Neural cell (in vitro differentiated cells): ENCODE data around the gene MUC6.

Source experiments
- EP300 ChIP-seq: fragments of 450-650 bp; conservative IDR thresholded peaks from 2 replicates; pipeline ENCODE4 v1.6.1; 2014; ENCODE audit warnings: antibody characterized with exemption, mild to moderate bottlenecking, moderate library complexity; ENCODE audit not compliant: poor library complexity, severe bottlenecking
- EZH2 ChIP-seq: fragments of 200-600, 300-800 bp; shearing (Covaris generic), sonication (generic); IDR thresholded peaks from 2 replicates; pipeline ENCODE4 v1.6.1; 2014; ENCODE audit warnings: antibody characterized with exemption, low read length, borderline replicate concordance, mild to moderate bottlenecking; ENCODE audit not compliant: insufficient read depth, poor library complexity, severe bottlenecking
- MXI1 ChIP-seq: fragments of 450-650 bp; conservative IDR thresholded peaks from 2 replicates; pipeline ENCODE4 v1.6.1; 2014; ENCODE audit warnings: antibody characterized with exemption, mild to moderate bottlenecking; ENCODE audit not compliant: poor library complexity, severe bottlenecking
- POLR2AphosphoS5 ChIP-seq: IDR thresholded peaks from 2 replicates; pipeline ENCODE4 v1.6.1; 2012
- RAD21 ChIP-seq: fragments of 450-650 bp; conservative IDR thresholded peaks from 2 replicates; pipeline ENCODE4 v1.6.1; 2014; ENCODE audit warnings: antibody characterized with exemption, mild to moderate bottlenecking, moderate library complexity
- REST ChIP-seq: IDR thresholded peaks from 2 replicates; pipeline ENCODE4 v1.6.1; 2012; ENCODE audit warnings: borderline replicate concordance
- TAF1 ChIP-seq: IDR thresholded peaks from 2 replicates; pipeline ENCODE4 v1.6.1; 2012; ENCODE audit warnings: low read depth
- TF ChIP-seq, protein P1 (sequence below): fragments of 450-650 bp; IDR thresholded peaks from 2 replicates; pipeline ENCODE4 v1.5.1; 2014; ENCODE audit warnings: antibody characterized with exemption, mild to moderate bottlenecking, moderate library complexity; ENCODE audit not compliant: poor library complexity, severe bottlenecking

DNA sequence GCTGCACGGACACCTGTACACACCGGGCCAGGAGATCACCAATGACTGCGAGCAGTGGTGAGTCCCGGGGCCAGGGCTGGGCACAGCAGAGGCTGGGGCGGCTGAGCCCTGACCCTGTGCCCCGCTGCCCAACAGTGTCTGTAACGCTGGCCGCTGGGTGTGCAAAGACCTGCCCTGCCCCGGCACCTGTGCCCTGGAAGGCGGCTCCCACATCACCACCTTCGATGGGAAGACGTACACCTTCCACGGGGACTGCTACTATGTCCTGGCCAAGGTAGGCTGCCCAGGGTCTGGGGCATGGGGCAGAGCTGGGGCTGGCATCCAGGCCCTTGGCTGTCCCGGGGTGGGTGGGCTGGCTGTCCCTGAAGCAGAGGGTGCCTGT, 45.8 kb upstream of the MUC6 start:
- TF ChIP-seq EZH2 = no peak
- TF ChIP-seq, protein P1, sequence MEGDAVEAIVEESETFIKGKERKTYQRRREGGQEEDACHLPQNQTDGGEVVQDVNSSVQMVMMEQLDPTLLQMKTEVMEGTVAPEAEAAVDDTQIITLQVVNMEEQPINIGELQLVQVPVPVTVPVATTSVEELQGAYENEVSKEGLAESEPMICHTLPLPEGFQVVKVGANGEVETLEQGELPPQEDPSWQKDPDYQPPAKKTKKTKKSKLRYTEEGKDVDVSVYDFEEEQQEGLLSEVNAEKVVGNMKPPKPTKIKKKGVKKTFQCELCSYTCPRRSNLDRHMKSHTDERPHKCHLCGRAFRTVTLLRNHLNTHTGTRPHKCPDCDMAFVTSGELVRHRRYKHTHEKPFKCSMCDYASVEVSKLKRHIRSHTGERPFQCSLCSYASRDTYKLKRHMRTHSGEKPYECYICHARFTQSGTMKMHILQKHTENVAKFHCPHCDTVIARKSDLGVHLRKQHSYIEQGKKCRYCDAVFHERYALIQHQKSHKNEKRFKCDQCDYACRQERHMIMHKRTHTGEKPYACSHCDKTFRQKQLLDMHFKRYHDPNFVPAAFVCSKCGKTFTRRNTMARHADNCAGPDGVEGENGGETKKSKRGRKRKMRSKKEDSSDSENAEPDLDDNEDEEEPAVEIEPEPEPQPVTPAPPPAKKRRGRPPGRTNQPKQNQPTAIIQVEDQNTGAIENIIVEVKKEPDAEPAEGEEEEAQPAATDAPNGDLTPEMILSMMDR = no peak
- no peak for TF ChIP-seq REST
- TF ChIP-seq RAD21 = no peak
- TF ChIP-seq EP300 = no peak
- no peak for TF ChIP-seq MXI1
- TF ChIP-seq POLR2AphosphoS5 = no peak
- no peak for TF ChIP-seq TAF1
